CD4-positive, alpha-beta memory T cell (primary cell): Measurements from ENCODE around the gene RAB8B. TPM values are rescaled to one million over a fixed set of nuclear protein-coding genes. Genes with fewer than 3 reads are reported as not detected.

Experiments used
- CTCF ChIA-PET: fragments of 350-600 bp; sonication (Branson Sonifier 250); formaldehyde crosslinking; loops from one replicate; lab custom pipeline; 2021; ENCODE audit warnings: inconsistent platforms; ENCODE audit not compliant: partially characterized antibody; lab: Charles Lee
- POLR2A ChIA-PET: fragments of 350-600 bp; sonication (Branson Sonifier 250); formaldehyde crosslinking; loops from one replicate; lab custom pipeline; 2021; ENCODE audit not compliant: partially characterized antibody; lab: Charles Lee
- DNase-seq, 5 donors: peaks; one replicate each; pipeline versions ENCODE4 v3.0.0 to v3.0.0-alpha.2; 2020 to 2022; ENCODE audit warnings: mixed read lengths in 1 of 5
- H3K27ac ChIP-seq: one replicate; pipeline ENCODE4 v1.7.0; 2013; ENCODE audit warnings: low read depth, low read length
- H3K27me3 ChIP-seq: 2 replicates; pipeline ENCODE4 v1.7.0; 2013; ENCODE audit warnings: mild to moderate bottlenecking, low read length, moderate library complexity; ENCODE audit not compliant: insufficient read depth
- H3K36me3 ChIP-seq: 2 replicates; pipeline ENCODE4 v1.7.0; 2013; ENCODE audit warnings: mild to moderate bottlenecking, low read length, moderate library complexity; ENCODE audit not compliant: insufficient read depth
- H3K4me1 ChIP-seq: 2 replicates; pipeline ENCODE4 v1.7.0; 2013; ENCODE audit warnings: mild to moderate bottlenecking, low read length, moderate library complexity; ENCODE audit not compliant: insufficient read depth
- H3K4me3 ChIP-seq, 2 donors: one replicate each; pipeline ENCODE4 v1.7.0; 2013; ENCODE audit warnings: low read length in 2 of 2, mild to moderate bottlenecking in 1 of 2
- H3K9me3 ChIP-seq, 2 donors: one replicate each; pipeline ENCODE4 v1.7.0; 2013; ENCODE audit warnings: low read length in 2 of 2, control low read depth in 1 of 2; ENCODE audit not compliant: control insufficient read depth in 1 of 2
- H3K27ac Mint-ChIP-seq, 7 donors: one replicate each; pipeline ENCODE4 v1.8.0; 2020 to 2021; ENCODE audit warnings: mixed read lengths in 7 of 7, mild to moderate bottlenecking in 6 of 7, inconsistent platforms in 3 of 7, moderate library complexity in 3 of 7
- H3K27me3 Mint-ChIP-seq, 2 donors: one replicate each; pipeline ENCODE4 v1.8.0; 2020 to 2021; ENCODE audit warnings: mixed read lengths in 2 of 2
- H3K36me3 Mint-ChIP-seq, 2 donors: one replicate each; pipeline ENCODE4 v1.8.0; 2020 to 2021; ENCODE audit warnings: mixed read lengths in 2 of 2, inconsistent platforms in 1 of 2, mild to moderate bottlenecking in 1 of 2
- H3K4me1 Mint-ChIP-seq, 4 donors: one replicate each; pipeline ENCODE4 v1.8.0; 2020 to 2021; ENCODE audit warnings: mixed read lengths in 4 of 4, mild to moderate bottlenecking in 1 of 4
- H3K4me3 Mint-ChIP-seq, 8 donors: one replicate each; pipeline ENCODE4 v1.8.0; 2020 to 2021; ENCODE audit warnings: mixed read lengths in 8 of 8, mild to moderate bottlenecking in 7 of 8, moderate library complexity in 6 of 8, inconsistent platforms in 3 of 8
- H3K9me3 Mint-ChIP-seq, 8 donors: one replicate each; pipeline ENCODE4 v1.8.0; 2020 to 2021; ENCODE audit warnings: mixed read lengths in 8 of 8, mild to moderate bottlenecking in 5 of 8, inconsistent platforms in 3 of 8, moderate library complexity in 1 of 8
- intact Hi-C: fragments of 100-400 bp; cut with micrococcal nuclease; formaldehyde crosslinking; loops from one replicate; pipeline ENCODE4 v1.15.1; 2023
- polyA plus RNA-seq, 2 donors: library from polyadenylated mRNA; unstranded; fragments of 300-500 nt; fragmentation: Illumina TruSeq; gene quantifications; one replicate each; pipeline ENCODE4 v1.2.3, GENCODE V29; 2021
- total RNA-seq, 2 experiments: library from RNA; stranded (reverse); gene quantifications; one replicate each; pipeline ENCODE4 v1.2.3, GENCODE V29; 2021

RAB8B gene
- total and polyA plus RNA-seq, 4 experiments from 2014 or later = 35.1 to 86.4 (median 72.2) TPM

GRCh38 chr15:63306492-63307073 lies 117.2 kb downstream of the RAB8B start:
- Histone ChIP-seq H3K27me3 (no peaks in the 10 kb centered on the region), H3K9me3 (no peaks in the 10 kb centered on the region), H3K4me3 (no peak overlapping the region), H3K27ac (no peak overlapping the region), H3K4me1 (no peaks in the 10 kb centered on the region), H3K36me3 (peaks cover 19% of the 10 kb centered on the region)
- intact Hi-C loops = no loop called here
- CTCF ChIA-PET = interaction anchor here (0.6 kb wide), 1 partner anchor 68 kb away, joined by 3 read pairs; no protein-coding TSS in a partner anchor
- H3K27ac Mint-ChIP-seq = peak overlapping the region in 1 of 7 donors; percentile 62
- H3K9me3 Mint-ChIP-seq = peaks cover 0 to 2% (median 0%) of the 10 kb centered on the region in 8 donors
- DNase-seq = no peak
- H3K36me3 Mint-ChIP-seq = peaks cover 53 to 61% of the 10 kb centered on the region in 2 donors
- no peaks in the 10 kb centered on the region for H3K4me1 Mint-ChIP-seq
- H3K4me3 Mint-ChIP-seq = no peak overlapping the region
- POLR2A ChIA-PET = no interaction called here
- peaks cover 0 to 1% of the 10 kb centered on the region in 2 donors for H3K27me3 Mint-ChIP-seq

DNA sequence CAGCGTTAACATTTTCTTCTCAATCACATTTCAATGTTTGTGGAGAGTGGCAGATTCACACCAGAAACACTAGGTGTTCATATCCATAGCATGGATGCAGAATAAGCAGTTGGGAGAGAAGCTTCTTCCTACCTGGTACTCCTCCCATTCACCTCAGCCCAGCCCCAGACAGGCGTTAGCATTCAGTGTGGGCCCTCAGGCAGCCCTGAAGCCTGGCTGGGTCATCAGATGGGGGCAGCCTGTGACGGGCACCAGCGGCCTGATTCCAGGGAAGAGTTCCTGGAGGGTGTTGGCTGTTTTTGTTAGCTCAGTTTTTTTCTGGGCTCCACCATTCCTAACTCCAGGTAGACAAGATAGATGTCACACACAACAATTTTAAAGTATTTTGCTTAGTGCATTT lies 119.1 kb downstream of the RAB8B start:
- H3K27ac Mint-ChIP-seq = no peak overlapping the region
- Histone ChIP-seq H3K27me3 (no peaks in the 10 kb centered on the region), H3K27ac (no peak overlapping the region), H3K4me3 (no peak overlapping the region), H3K36me3 (peaks cover 14% of the 10 kb centered on the region), H3K9me3 (no peaks in the 10 kb centered on the region), H3K4me1 (no peaks in the 10 kb centered on the region)
- no peak overlapping the region for H3K4me3 Mint-ChIP-seq
- DNase-seq = no peak
- H3K4me1 Mint-ChIP-seq = no peaks in the 10 kb centered on the region
- H3K27me3 Mint-ChIP-seq = peaks cover 0 to 1% of the 10 kb centered on the region in 2 donors
- peaks cover 38 to 47% of the 10 kb centered on the region in 2 donors for H3K36me3 Mint-ChIP-seq
- POLR2A ChIA-PET = no interaction called here
- H3K9me3 Mint-ChIP-seq = peaks cover 0 to 2% (median 0%) of the 10 kb centered on the region in 8 donors
- intact Hi-C loops = no loop called here
- CTCF ChIA-PET = no interaction called here

DNA sequence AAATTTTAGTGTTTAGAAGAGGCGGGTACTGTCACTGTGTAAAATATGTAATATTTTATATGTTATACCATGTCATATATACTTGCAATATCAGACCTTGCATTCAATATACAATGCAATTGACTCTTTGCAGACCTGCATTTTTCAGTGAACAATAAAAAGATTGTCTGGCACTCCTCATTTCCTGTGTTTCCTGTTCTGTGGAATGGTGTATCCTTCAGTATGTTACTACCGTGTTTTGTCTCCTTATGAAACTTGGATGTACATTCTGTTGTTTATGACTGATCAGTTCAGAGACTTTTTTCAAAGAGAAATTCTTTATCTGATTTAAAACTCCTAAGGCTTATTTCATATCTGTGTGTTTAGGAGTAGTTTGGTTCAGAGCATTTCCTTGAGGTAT lies 119.5 kb downstream of the RAB8B start:
- Mint-ChIP-seq H3K27ac (no peak overlapping the region), H3K27me3 (peaks cover 0 to 1% of the 10 kb centered on the region in 2 donors), H3K9me3 (peaks cover 0 to 2% (median 0%) of the 10 kb centered on the region in 8 donors), H3K4me3 (no peak overlapping the region), H3K36me3 (peaks cover 37 to 43% of the 10 kb centered on the region in 2 donors), H3K4me1 (no peaks in the 10 kb centered on the region)
- no peaks in the 10 kb centered on the region for H3K4me1 ChIP-seq
- H3K27ac ChIP-seq = no peak overlapping the region
- CTCF ChIA-PET = interaction anchor here (0.5 kb wide), 1 partner anchor 220 kb away, joined by 3 read pairs; no protein-coding TSS in a partner anchor
- H3K4me3 ChIP-seq = no peak overlapping the region
- DNase-seq = no peak
- POLR2A ChIA-PET = no interaction called here
- H3K27me3 ChIP-seq = no peaks in the 10 kb centered on the region
- peaks cover 14% of the 10 kb centered on the region for H3K36me3 ChIP-seq
- H3K9me3 ChIP-seq = no peaks in the 10 kb centered on the region
- intact Hi-C loops = no loop called here

- Mint-ChIP-seq H3K27me3 (peaks cover 0 to 1% of the 10 kb centered on the region in 2 donors), H3K36me3 (peaks cover 20 to 27% of the 10 kb centered on the region in 2 donors)
- no peaks in the 10 kb centered on the region for H3K9me3 ChIP-seq
Measured at GRCh38 chr15:63310646-63311045, 121.2 kb downstream of the RAB8B start.

GRCh38 chr15:63312286-63312685 lies 122.9 kb downstream of the RAB8B start:
- peaks cover 0 to 1% of the 10 kb centered on the region in 2 donors for H3K27me3 Mint-ChIP-seq
- DNase-seq = no peak
- H3K27ac ChIP-seq = no peak overlapping the region
- H3K9me3 Mint-ChIP-seq = peaks cover 0 to 2% (median 0%) of the 10 kb centered on the region in 8 donors
- H3K4me3 Mint-ChIP-seq = no peak overlapping the region
- intact Hi-C loops = no loop called here
- no peaks in the 10 kb centered on the region for H3K4me1 Mint-ChIP-seq
- no peaks in the 10 kb centered on the region for H3K27me3 ChIP-seq
- no peaks in the 10 kb centered on the region for H3K36me3 ChIP-seq
- no peaks in the 10 kb centered on the region for H3K9me3 ChIP-seq
- ChIA-PET CTCF (no interaction called here), POLR2A (no interaction called here)
- peaks cover 8 to 12% of the 10 kb centered on the region in 2 donors for H3K36me3 Mint-ChIP-seq
- no peak overlapping the region for H3K27ac Mint-ChIP-seq
- H3K4me1 ChIP-seq = no peaks in the 10 kb centered on the region
- no peak overlapping the region for H3K4me3 ChIP-seq

More at GRCh38 chr15:63310646-63311045, 121.2 kb downstream of the RAB8B start:
- DNase-seq = no peak
- peaks cover 0 to 2% (median 0%) of the 10 kb centered on the region in 8 donors for H3K9me3 Mint-ChIP-seq
- POLR2A ChIA-PET = no interaction called here
- Histone ChIP-seq H3K27me3 (no peaks in the 10 kb centered on the region), H3K27ac (no peak overlapping the region), H3K4me1 (no peaks in the 10 kb centered on the region), H3K4me3 (no peak overlapping the region), H3K36me3 (peaks cover 6% of the 10 kb centered on the region)
- H3K27ac Mint-ChIP-seq = no peak overlapping the region
- CTCF ChIA-PET = no interaction called here
- no peaks in the 10 kb centered on the region for H3K4me1 Mint-ChIP-seq
- intact Hi-C loops = no loop called here
- no peak overlapping the region for H3K4me3 Mint-ChIP-seq

- H3K4me1 ChIP-seq = no peaks in the 10 kb centered on the region
- ChIA-PET CTCF (no interaction called here), POLR2A (no interaction called here)
- H3K27ac ChIP-seq = no peak overlapping the region
- Mint-ChIP-seq H3K4me1 (no peaks in the 10 kb centered on the region), H3K36me3 (peaks cover 6 to 12% of the 10 kb centered on the region in 2 donors), H3K9me3 (peaks cover 0 to 2% (median 0%) of the 10 kb centered on the region in 8 donors), H3K27ac (no peak overlapping the region), H3K27me3 (peaks cover 0 to 1% of the 10 kb centered on the region in 2 donors), H3K4me3 (no peak overlapping the region)
- intact Hi-C loops = no loop called here
- H3K4me3 ChIP-seq = no peak overlapping the region
- DNase-seq = no peak
- H3K27me3 ChIP-seq = no peaks in the 10 kb centered on the region
- H3K36me3 ChIP-seq = no peaks in the 10 kb centered on the region
- no peaks in the 10 kb centered on the region for H3K9me3 ChIP-seq
Measured at GRCh38 chr15:63313825-63314224, 124.4 kb downstream of the RAB8B start.

GRCh38 chr15:63314409-63314808 lies 125.0 kb downstream of the RAB8B start:
- ChIA-PET POLR2A (no interaction called here), CTCF (no interaction called here)
- Histone ChIP-seq H3K4me3 (no peak overlapping the region), H3K36me3 (no peaks in the 10 kb centered on the region), H3K9me3 (no peaks in the 10 kb centered on the region), H3K4me1 (no peaks in the 10 kb centered on the region), H3K27ac (no peak overlapping the region), H3K27me3 (no peaks in the 10 kb centered on the region)
- intact Hi-C loops = no loop called here
- H3K4me1 Mint-ChIP-seq = no peaks in the 10 kb centered on the region
- H3K4me3 Mint-ChIP-seq = no peak overlapping the region
- H3K9me3 Mint-ChIP-seq = peaks cover 0 to 2% (median 0%) of the 10 kb centered on the region in 8 donors
- peaks cover 0 to 1% of the 10 kb centered on the region in 2 donors for H3K27me3 Mint-ChIP-seq
- peaks cover 1 to 8% of the 10 kb centered on the region in 2 donors for H3K36me3 Mint-ChIP-seq
- no peak for DNase-seq
- H3K27ac Mint-ChIP-seq = peak overlapping the region in 1 of 7 donors; percentile 18
